Astrocyte (in vitro differentiated cells and primary cell): Measurements from ENCODE around the gene NEK6. TPM values are rescaled to one million over a fixed set of nuclear protein-coding genes. Genes with fewer than 3 reads are reported as not detected.

ENCODE experiments used
- DNase-seq: peaks from one replicate; pipeline ENCODE4 v3.0.0-alpha.2; 2010; ENCODE audit warnings: low read depth
- FAIRE-seq: peaks from 2 replicates; lab custom pipeline; 2011; peaks lifted over from hg19 to GRCh38; lab: Jason Lieb, UNC
- H2AFZ ChIP-seq: 2 replicates; pipeline ENCODE4 v1.6.0; 2012; ENCODE audit warnings: low read depth, low read length, inconsistent platforms
- H3K27ac ChIP-seq: 2 replicates; pipeline ENCODE4 v1.5.1; 2011; ENCODE audit warnings: low read depth, low read length, inconsistent platforms
- H3K27me3 ChIP-seq: 2 replicates; pipeline ENCODE4 v1.6.0; 2011; ENCODE audit warnings: low read length, inconsistent platforms; ENCODE audit not compliant: insufficient read depth
- H3K36me3 ChIP-seq: 2 replicates; pipeline ENCODE4 v1.5.1; 2011; ENCODE audit warnings: low read length, inconsistent platforms; ENCODE audit not compliant: insufficient read depth
- H3K4me1 ChIP-seq: 2 replicates; pipeline ENCODE4 v1.5.1; 2011; ENCODE audit warnings: low read length, inconsistent platforms; ENCODE audit not compliant: insufficient read depth
- H3K4me2 ChIP-seq: 2 replicates; pipeline ENCODE4 v1.6.0; 2012; ENCODE audit warnings: low read length, inconsistent platforms
- H3K4me3 ChIP-seq: 2 replicates; pipeline ENCODE4 v1.5.1; 2011; ENCODE audit warnings: low read depth, mild to moderate bottlenecking, low read length, inconsistent platforms; ENCODE audit not compliant: insufficient read depth
- H3K79me2 ChIP-seq: 2 replicates; pipeline ENCODE4 v1.6.0; 2012; ENCODE audit warnings: mild to moderate bottlenecking, low read length, inconsistent platforms; ENCODE audit not compliant: insufficient read depth
- H3K9ac ChIP-seq: 2 replicates; pipeline ENCODE4 v1.6.0; 2012; ENCODE audit warnings: mild to moderate bottlenecking, low read length, inconsistent platforms
- H3K9me3 ChIP-seq: 2 replicates; pipeline ENCODE4 v1.5.1; 2012; ENCODE audit warnings: low read depth, mild to moderate bottlenecking, low read length, inconsistent platforms; ENCODE audit not compliant: insufficient read depth
- H4K20me1 ChIP-seq: 2 replicates; pipeline ENCODE4 v1.6.0; 2012; ENCODE audit warnings: low read length, inconsistent platforms; ENCODE audit not compliant: insufficient read depth
- H3K27ac Mint-ChIP-seq: one replicate; pipeline ENCODE4 v1.8.0; 2021; ENCODE audit warnings: mild to moderate bottlenecking, mixed read lengths; ENCODE audit not compliant: unreplicated experiment
- H3K27me3 Mint-ChIP-seq: one replicate; pipeline ENCODE4 v1.8.0; 2021; ENCODE audit warnings: low read depth, mixed read lengths; ENCODE audit not compliant: unreplicated experiment
- H3K36me3 Mint-ChIP-seq: one replicate; pipeline ENCODE4 v1.8.0; 2021; ENCODE audit warnings: low read depth, mixed read lengths; ENCODE audit not compliant: unreplicated experiment
- H3K4me1 Mint-ChIP-seq: one replicate; pipeline ENCODE4 v1.8.0; 2021; ENCODE audit warnings: low read depth, mixed read lengths; ENCODE audit not compliant: unreplicated experiment
- H3K4me3 Mint-ChIP-seq: one replicate; pipeline ENCODE4 v1.8.0; 2021; ENCODE audit warnings: mild to moderate bottlenecking, moderate library complexity, mixed read lengths; ENCODE audit not compliant: unreplicated experiment
- H3K9me3 Mint-ChIP-seq: one replicate; pipeline ENCODE4 v1.8.0; 2021; ENCODE audit warnings: mild to moderate bottlenecking, mixed read lengths; ENCODE audit not compliant: unreplicated experiment
- CTCF ChIP-seq: IDR thresholded peaks from 2 replicates; pipeline ENCODE4 v1.5.1; 2011; ENCODE audit warnings: low read depth, mild to moderate bottlenecking, inconsistent platforms, low read length, moderate library complexity; ENCODE audit not compliant: insufficient read depth
- EZH2 ChIP-seq: IDR thresholded peaks from 2 replicates; pipeline ENCODE4 v1.6.1; 2012; ENCODE audit warnings: mild to moderate bottlenecking, low read length, inconsistent platforms; ENCODE audit not compliant: insufficient read depth
- total RNA-seq: library from RNA; stranded (reverse); gene quantifications from 2 replicates; pipeline ENCODE4 v1.2.1, GENCODE V29; 2021

NEK6 gene
- total RNA-seq, 1 donor from 2014 or later, result 76.8 TPM

- Mint-ChIP-seq H3K4me1 (peaks cover 11% of the 10 kb centered on the region), H3K9me3 (no peaks in the 10 kb centered on the region), H3K4me3 (no peak overlapping the region), H3K27me3 (no peaks in the 10 kb centered on the region), H3K27ac (no peak overlapping the region), H3K36me3 (peaks cover 15% of the 10 kb centered on the region)
- H3K4me3 ChIP-seq, result no peak overlapping the region
- DNase-seq (no peak), FAIRE-seq (no peak)
- no peaks in the 10 kb centered on the region for H3K27me3 ChIP-seq
- peaks cover 50% of the 10 kb centered on the region for H3K79me2 ChIP-seq
- H2AFZ ChIP-seq, result no peak overlapping the region
- TF ChIP-seq EZH2 (no peak), CTCF (no peak)
- H4K20me1 ChIP-seq, result peaks cover 98% of the 10 kb centered on the region
- no peak overlapping the region for H3K9ac ChIP-seq
- no peaks in the 10 kb centered on the region for H3K4me1 ChIP-seq
- no peaks in the 10 kb centered on the region for H3K9me3 ChIP-seq
- H3K27ac ChIP-seq, result no peak overlapping the region
- no peak overlapping the region for H3K4me2 ChIP-seq
- H3K36me3 ChIP-seq, result peaks cover 60% of the 10 kb centered on the region
These were observed 94.9 kb downstream of the NEK6 start for GRCh38 chr9:124352616-124353015.

- Histone ChIP-seq H3K4me3 (no peak overlapping the region), H3K27me3 (no peaks in the 10 kb centered on the region), H4K20me1 (peaks cover 98% of the 10 kb centered on the region), H3K79me2 (peaks cover 56% of the 10 kb centered on the region), H2AFZ (no peak overlapping the region), H3K4me2 (no peak overlapping the region), H3K9me3 (no peaks in the 10 kb centered on the region), H3K27ac (no peak overlapping the region), H3K36me3 (peaks cover 54% of the 10 kb centered on the region), H3K9ac (no peak overlapping the region), H3K4me1 (no peaks in the 10 kb centered on the region)
- Mint-ChIP-seq H3K27me3 (no peaks in the 10 kb centered on the region), H3K27ac (peak overlapping the region; percentile 63), H3K4me3 (no peak overlapping the region), H3K9me3 (no peaks in the 10 kb centered on the region), H3K36me3 (peaks cover 15% of the 10 kb centered on the region), H3K4me1 (peaks cover 12% of the 10 kb centered on the region)
- TF ChIP-seq EZH2 (no peak), CTCF (no peak)
- no peak for DNase-seq
- FAIRE-seq, result no peak
These were observed 95.5 kb downstream of the NEK6 start for GRCh38 chr9:124353166-124353768.

GRCh38 chr9:124353811-124354274, 96.1 kb downstream of the NEK6 start:
- Histone ChIP-seq H3K79me2 (peaks cover 62% of the 10 kb centered on the region), H2AFZ (no peak overlapping the region), H3K27me3 (no peaks in the 10 kb centered on the region), H3K36me3 (peaks cover 48% of the 10 kb centered on the region), H3K4me1 (no peaks in the 10 kb centered on the region), H3K9ac (no peak overlapping the region), H3K27ac (no peak overlapping the region), H3K4me2 (no peak overlapping the region), H3K4me3 (no peak overlapping the region), H4K20me1 (peaks cover 98% of the 10 kb centered on the region), H3K9me3 (no peaks in the 10 kb centered on the region)
- Mint-ChIP-seq H3K36me3 (peaks cover 15% of the 10 kb centered on the region), H3K9me3 (no peaks in the 10 kb centered on the region), H3K4me3 (no peak overlapping the region), H3K27me3 (no peaks in the 10 kb centered on the region), H3K27ac (peak overlapping the region; percentile 63), H3K4me1 (peaks cover 12% of the 10 kb centered on the region)
- DNase-seq, result peak; percentile 22
- TF ChIP-seq EZH2 (no peak), CTCF (no peak)
- no peak for FAIRE-seq
